ENCODE results near the gene SMAP1. TPM values are rescaled to one million over a fixed set of nuclear protein-coding genes. Genes with fewer than 3 reads are reported as not detected.

Gene SMAP1
- total RNA-seq, 1 donor from 2014 or later = 26.3 TPM

DNA sequence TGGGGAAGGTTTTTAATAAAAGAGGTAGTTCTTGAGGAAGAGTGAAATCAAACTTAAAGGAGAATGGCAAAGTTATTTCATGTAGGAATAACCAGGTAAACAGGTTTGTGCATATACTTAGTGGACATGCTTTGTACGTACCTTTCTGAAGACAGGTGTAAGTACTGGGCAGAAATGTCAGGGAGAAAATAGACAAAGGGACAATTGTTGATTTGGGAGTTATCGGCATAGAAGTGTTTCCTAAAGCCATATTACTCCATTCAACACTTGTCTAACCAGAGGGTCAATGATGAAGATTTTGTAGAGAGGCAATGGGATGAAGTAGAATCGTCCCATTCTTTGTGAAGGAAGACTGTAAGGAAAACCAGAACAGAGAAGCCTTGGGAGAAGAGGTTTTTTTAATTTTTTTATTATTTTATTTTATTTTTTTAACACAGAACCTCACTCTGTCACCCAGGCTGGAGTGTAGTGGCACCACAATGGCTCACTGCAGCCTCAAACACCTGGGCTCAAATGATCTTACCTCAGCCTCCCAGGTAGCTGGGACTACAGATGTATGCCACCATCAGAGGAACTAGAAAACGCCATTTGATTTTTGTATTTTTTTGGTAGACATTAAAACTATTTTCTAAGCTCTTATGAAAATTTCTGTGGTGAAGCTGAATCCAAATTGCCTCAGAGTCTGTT, 18.0 kb downstream of the SMAP1 start:
- intact Hi-C loops (cut with micrococcal nuclease) = loop anchor here (1.0 to 5.0 kb wide), 6 partner anchors 17 to 373 kb away; no protein-coding TSS in a partner anchor
- Mint-ChIP-seq H3K4me3 (no peak overlapping the region), H3K4me1 (ENCODE audit: low read depth) (peaks cover 43% of the 10 kb centered on the region), H3K27me3 (ENCODE audit: insufficient read depth) (no peaks in the 10 kb centered on the region), H3K9me3 (no peaks in the 10 kb centered on the region), H3K36me3 (ENCODE audit: low read depth) (peaks cover 3% of the 10 kb centered on the region), H3K27ac (no peak overlapping the region)
- DNase-seq (ENCODE audit: low spot score) = no peak

DNA sequence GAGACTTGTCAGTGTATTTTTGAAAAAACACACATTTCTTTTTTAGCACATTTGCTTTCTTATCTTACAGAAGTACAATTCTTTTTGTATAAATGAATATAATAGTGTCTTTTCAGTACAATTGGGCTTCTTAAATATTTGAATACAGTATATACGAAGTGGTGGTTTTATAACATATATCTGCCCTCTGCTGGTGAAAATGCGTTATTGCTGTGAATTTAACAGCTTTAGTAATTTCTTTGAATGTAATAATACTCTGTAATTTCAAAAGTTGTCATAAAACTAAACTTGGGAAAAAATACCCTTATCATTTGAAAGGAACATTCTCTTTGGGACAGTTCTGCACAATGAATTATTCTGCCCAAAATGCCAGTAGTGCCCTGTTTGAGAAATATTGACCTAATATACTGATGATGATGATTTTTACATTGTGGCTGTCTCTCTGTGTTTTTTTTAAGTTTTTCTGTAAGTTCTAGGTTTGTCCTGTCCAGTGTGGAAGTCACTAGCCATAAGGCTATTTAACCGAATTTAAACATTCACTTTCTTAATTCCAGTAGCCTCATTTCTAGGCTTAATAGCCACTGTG, 19.0 kb downstream of the SMAP1 start:
- Mint-ChIP-seq H3K27me3 (ENCODE audit: insufficient read depth) (no peaks in the 10 kb centered on the region), H3K4me1 (ENCODE audit: low read depth) (peaks cover 42% of the 10 kb centered on the region), H3K9me3 (peaks cover 8% of the 10 kb centered on the region), H3K36me3 (ENCODE audit: low read depth) (peaks cover 3% of the 10 kb centered on the region), H3K27ac (no peak overlapping the region), H3K4me3 (no peak overlapping the region)
- intact Hi-C loops (cut with micrococcal nuclease) = loop anchor here (1.0 to 5.0 kb wide), 6 partner anchors 18 to 374 kb away; no protein-coding TSS in a partner anchor
- DNase-seq (ENCODE audit: low spot score) = no peak

DNA sequence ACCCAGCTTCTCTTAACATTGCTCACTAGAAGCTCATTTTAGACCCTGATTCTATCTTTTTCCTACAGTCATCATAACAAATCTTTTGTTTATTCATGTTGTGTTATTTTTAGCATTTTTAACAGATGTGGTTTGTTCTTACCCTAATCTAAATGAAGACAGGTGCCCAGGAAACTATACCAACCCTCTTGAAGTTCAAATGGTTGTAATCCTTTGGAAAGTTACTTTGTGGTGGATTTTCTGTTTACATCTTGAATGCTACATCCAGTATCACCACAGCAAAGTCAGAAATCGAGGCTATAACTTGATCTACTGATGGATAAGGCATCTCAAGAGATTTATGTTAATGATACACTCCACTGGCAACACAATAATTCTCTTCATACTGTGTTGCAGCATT, 26.2 kb downstream of the SMAP1 start:
- H3K9me3 Mint-ChIP-seq = peaks cover 9% of the 10 kb centered on the region
- peaks cover 23% of the 10 kb centered on the region for H3K4me1 Mint-ChIP-seq (ENCODE audit: low read depth)
- DNase-seq (ENCODE audit: low spot score) = no peak
- peaks cover 2% of the 10 kb centered on the region for H3K36me3 Mint-ChIP-seq (ENCODE audit: low read depth)
- no peak overlapping the region for H3K4me3 Mint-ChIP-seq
- H3K27me3 Mint-ChIP-seq (ENCODE audit: insufficient read depth) = no peaks in the 10 kb centered on the region
- intact Hi-C loops (cut with micrococcal nuclease) = no loop called here
- no peak overlapping the region for H3K27ac Mint-ChIP-seq

DNA sequence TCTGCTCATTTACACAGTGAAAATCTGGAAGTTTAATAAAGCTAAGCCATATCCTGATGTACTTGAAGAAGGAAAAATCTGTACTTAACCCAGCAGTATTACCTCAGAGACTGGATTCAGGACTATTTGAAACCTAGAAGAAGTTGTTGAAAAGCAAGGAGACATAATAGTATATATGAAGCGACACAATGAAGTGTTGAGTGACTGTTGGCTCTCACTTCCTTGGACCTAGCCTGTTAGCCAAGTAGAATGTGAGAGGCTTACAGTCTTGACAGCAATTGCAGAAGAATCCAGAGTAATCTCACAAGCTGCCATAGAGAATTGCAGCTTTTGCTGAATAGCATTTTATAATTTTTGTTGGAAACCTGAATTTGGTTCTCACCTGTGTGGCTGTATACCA, 26.7 kb downstream of the SMAP1 start:
- Mint-ChIP-seq H3K9me3 (peaks cover 9% of the 10 kb centered on the region), H3K27ac (no peak overlapping the region), H3K4me1 (ENCODE audit: low read depth) (peaks cover 24% of the 10 kb centered on the region), H3K36me3 (ENCODE audit: low read depth) (peaks cover 2% of the 10 kb centered on the region), H3K4me3 (no peak overlapping the region), H3K27me3 (ENCODE audit: insufficient read depth) (no peaks in the 10 kb centered on the region)
- no peak for DNase-seq (ENCODE audit: low spot score)
- intact Hi-C loops (cut with micrococcal nuclease) = no loop called here

DNA sequence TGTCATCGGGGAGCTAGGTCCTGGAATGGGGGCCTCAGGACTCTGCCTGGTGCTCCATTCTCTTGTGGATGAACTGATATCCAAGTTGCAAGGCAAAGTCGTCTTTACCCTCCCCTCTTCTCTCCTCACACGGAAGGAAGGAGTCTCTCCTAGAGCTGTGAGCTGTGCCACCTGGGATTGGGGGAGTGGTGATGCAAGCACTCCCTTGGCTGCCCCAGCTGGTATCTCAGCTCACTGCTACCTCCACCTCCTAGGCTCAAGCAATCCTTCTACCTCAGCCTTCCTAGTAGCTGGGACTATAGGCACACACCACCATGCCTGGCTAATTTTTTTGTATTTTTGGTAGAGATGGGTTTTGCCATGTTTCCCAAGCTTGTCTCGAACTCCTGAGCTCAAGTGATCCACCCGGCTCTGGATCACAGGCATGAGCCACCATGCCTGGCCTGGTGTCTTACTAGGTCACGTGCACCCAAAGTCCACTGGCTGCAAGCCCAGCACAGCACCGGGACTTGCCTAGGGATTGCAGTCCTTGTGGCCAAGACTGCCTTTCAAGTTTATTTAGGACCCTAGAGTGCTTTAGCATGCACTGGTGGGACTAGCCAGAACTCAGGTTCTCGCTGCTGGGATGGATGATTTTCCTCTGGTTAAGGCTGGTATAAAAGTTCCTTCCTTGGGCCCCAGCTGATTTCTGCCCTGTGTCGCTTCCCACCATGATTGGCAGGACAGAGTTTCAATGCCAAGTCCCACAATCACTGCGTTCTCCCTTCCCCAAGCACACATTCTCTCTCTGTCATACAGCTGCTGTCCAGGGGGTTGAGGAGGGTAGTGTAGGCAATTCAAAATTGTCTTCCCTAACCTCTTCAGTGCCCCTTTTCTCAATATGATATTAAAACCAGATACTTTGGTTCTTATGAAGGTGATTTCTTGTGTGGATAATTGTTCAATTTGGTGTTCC, 33.5 kb downstream of the SMAP1 start:
- Mint-ChIP-seq H3K27me3 (ENCODE audit: insufficient read depth) (no peaks in the 10 kb centered on the region), H3K9me3 (no peaks in the 10 kb centered on the region), H3K4me1 (ENCODE audit: low read depth) (peaks cover 14% of the 10 kb centered on the region), H3K27ac (no peak overlapping the region), H3K36me3 (ENCODE audit: low read depth) (peaks cover 19% of the 10 kb centered on the region), H3K4me3 (no peak overlapping the region)
- intact Hi-C loops (cut with micrococcal nuclease) = no loop called here
- no peak for DNase-seq (ENCODE audit: low spot score)

DNA sequence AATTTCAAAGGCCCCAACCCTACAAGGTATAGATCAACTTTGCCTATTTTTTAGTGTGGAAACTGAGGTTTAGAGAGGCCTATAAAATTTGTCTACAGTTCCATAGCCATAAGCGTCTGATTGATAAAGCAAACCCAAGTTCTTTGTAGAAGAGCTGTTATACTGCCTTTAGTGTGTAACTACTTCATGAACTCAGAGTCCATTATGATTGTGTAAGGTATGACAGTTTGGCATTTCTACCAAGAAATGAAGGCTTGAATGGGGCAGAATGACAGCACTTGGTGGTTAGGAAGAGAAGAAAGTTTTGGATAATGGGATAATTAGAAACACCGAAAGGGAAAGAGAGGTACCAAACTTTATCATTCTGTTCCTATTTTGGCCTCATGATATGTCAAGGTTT, 38.1 kb downstream of the SMAP1 start:
- no peak for DNase-seq (ENCODE audit: low spot score)
- H3K27me3 Mint-ChIP-seq (ENCODE audit: insufficient read depth) = no peaks in the 10 kb centered on the region
- H3K36me3 Mint-ChIP-seq (ENCODE audit: low read depth) = peaks cover 11% of the 10 kb centered on the region
- H3K4me3 Mint-ChIP-seq = no peak overlapping the region
- H3K9me3 Mint-ChIP-seq = no peaks in the 10 kb centered on the region
- peaks cover 14% of the 10 kb centered on the region for H3K4me1 Mint-ChIP-seq (ENCODE audit: low read depth)
- no peak overlapping the region for H3K27ac Mint-ChIP-seq
- intact Hi-C loops (cut with micrococcal nuclease) = loop anchor here (1.0 kb wide), 3 partner anchors 179 to 307 kb away; no protein-coding TSS in a partner anchor

DNA sequence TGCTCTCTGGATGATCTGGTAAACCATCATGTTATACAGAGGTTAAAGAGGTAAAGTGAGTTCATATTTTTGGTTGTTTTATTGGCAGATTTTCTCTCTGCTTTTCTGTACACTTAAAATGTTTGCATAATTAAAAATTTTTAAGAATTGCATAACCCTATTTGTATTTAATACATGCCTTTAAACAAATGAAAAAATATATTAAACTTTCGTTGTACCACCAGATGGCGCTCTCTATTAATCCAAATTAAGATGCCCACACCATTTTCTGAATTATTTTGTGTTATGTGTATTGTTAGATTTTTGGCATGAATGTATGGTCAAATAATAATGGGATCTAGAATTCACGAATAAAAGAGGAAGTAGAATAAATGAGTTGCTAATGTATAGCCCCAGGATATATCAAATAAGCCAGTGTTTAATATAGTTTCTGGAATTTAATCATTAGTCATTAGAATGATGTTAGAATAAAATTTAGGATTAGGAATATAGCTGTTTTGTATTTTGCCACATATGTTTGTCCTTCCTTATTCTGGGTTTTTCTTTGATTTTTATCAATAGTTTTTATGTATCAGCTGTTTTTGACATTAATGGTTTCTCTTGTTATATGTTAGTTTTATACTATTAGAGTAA, 38.9 kb downstream of the SMAP1 start:
- intact Hi-C loops (cut with micrococcal nuclease) = loop anchor here (1.0 kb wide), 3 partner anchors 178 to 306 kb away; no protein-coding TSS in a partner anchor
- Mint-ChIP-seq H3K4me3 (no peak overlapping the region), H3K4me1 (ENCODE audit: low read depth) (peaks cover 14% of the 10 kb centered on the region)

DNA sequence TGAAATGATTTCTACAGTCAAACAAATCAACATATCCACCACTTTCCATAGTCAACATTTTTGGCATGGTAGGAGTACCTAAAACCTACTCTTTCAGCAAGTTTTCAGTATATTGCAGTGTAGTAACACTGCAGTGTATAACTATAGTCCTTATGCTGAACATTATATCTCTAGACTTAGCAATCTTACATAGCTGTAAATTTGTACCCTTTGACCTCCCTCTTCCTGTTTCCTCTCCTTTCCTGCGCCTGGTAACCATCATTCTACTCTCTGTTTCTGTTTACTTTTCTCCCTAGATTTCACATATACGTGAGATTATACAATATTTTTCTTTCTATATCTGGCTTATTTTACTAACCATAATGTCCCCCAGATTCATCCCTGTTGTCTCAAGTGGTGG, 40.2 kb downstream of the SMAP1 start:
- intact Hi-C loops (cut with micrococcal nuclease) = no loop called here
- H3K27me3 Mint-ChIP-seq (ENCODE audit: insufficient read depth) = no peaks in the 10 kb centered on the region
- H3K36me3 Mint-ChIP-seq (ENCODE audit: low read depth) = peaks cover 2% of the 10 kb centered on the region
- peaks cover 15% of the 10 kb centered on the region for H3K4me1 Mint-ChIP-seq (ENCODE audit: low read depth)
- no peaks in the 10 kb centered on the region for H3K9me3 Mint-ChIP-seq
- DNase-seq (ENCODE audit: low spot score) = no peak
- no peak overlapping the region for H3K27ac Mint-ChIP-seq
- no peak overlapping the region for H3K4me3 Mint-ChIP-seq

More for the DNA sequence above, 38.9 kb downstream of the SMAP1 start:
- Mint-ChIP-seq H3K36me3 (ENCODE audit: low read depth) (peaks cover 10% of the 10 kb centered on the region), H3K27me3 (ENCODE audit: insufficient read depth) (no peaks in the 10 kb centered on the region), H3K9me3 (no peaks in the 10 kb centered on the region), H3K27ac (no peak overlapping the region)
- DNase-seq (ENCODE audit: low spot score) = no peak

DNA sequence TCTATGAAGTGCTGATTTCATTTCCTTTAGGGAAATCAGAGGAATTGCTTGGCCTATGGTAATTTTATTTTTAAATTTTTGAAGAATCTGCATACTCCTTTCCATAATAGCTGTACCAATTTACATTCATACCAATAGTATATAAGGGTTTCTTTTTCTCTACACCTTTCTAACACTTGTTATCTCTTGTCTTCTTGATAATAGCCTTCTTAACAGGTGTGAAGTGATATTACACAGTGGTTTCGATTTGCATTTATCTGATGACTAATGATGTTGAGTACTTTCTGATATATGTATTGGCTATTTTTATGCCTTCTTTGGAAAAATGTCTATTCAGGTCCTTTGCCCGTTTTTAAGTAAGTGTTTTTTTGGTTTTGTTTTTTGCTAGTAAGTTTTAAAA, 40.8 kb downstream of the SMAP1 start:
- Mint-ChIP-seq H3K4me1 (ENCODE audit: low read depth) (peaks cover 21% of the 10 kb centered on the region), H3K27ac (no peak overlapping the region), H3K36me3 (ENCODE audit: low read depth) (peaks cover 3% of the 10 kb centered on the region), H3K27me3 (ENCODE audit: insufficient read depth) (no peaks in the 10 kb centered on the region), H3K4me3 (no peak overlapping the region), H3K9me3 (peaks cover 5% of the 10 kb centered on the region)
- DNase-seq (ENCODE audit: low spot score) = no peak
- intact Hi-C loops (cut with micrococcal nuclease) = no loop called here

DNA sequence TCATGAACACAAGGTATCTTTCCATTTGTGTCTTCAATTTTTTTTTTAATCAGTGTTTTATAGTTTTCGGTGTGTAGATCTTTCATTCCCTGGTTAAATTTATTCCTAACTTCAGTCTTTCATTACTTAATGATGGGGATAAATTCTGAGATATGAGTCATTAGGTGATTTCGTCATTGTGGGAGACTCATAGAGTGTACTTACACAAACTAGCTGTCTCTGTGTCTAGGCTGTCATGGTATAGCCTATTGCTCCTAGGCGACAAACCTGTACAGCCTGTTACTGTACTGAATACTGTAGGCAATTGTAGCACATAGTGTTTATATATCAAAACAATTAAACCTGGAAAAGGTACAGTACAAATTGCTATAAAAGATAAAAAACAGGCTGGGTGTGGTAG, 42.1 kb downstream of the SMAP1 start:
- DNase-seq (ENCODE audit: low spot score) = no peak
- Mint-ChIP-seq H3K27me3 (ENCODE audit: insufficient read depth) (no peaks in the 10 kb centered on the region), H3K27ac (no peak overlapping the region), H3K4me1 (ENCODE audit: low read depth) (peaks cover 24% of the 10 kb centered on the region), H3K36me3 (ENCODE audit: low read depth) (peaks cover 9% of the 10 kb centered on the region), H3K9me3 (peaks cover 18% of the 10 kb centered on the region), H3K4me3 (no peak overlapping the region)
- intact Hi-C loops (cut with micrococcal nuclease) = loop anchor here (10.0 kb wide), 1 partner anchor 575 kb away; the partner anchor contains the start of gene OGFRL1

DNA sequence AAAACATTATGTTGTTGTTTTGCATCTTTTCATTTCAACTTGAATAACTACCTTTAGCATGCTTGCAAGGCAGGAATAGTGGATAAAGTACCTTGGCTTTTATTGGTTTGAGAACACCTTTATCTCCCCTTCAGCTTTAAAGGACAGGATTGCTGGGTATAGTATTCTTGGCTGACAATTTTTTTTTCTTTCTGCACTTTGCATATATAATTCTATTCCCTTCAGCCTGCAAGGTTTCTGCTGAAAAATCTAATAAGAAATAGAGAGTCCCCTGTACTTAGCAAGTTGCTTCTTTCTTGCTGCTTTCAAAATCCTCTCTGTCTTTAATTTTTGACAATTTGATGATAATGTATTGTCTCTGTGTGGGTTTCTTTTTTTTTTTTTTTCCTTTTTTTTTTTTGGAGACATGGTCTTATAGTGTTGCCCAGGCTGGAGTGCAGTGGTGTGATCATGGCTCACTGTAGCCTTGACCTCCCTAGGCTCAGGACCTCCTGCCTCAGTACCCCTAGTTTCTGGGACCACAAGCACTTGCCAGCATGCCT, 47.1 kb downstream of the SMAP1 start:
- intact Hi-C loops (cut with micrococcal nuclease) = loop anchor here (10.0 kb wide), 1 partner anchor 570 kb away; the partner anchor contains the start of gene OGFRL1
- Mint-ChIP-seq H3K27ac (no peak overlapping the region), H3K27me3 (ENCODE audit: insufficient read depth) (no peaks in the 10 kb centered on the region), H3K4me1 (ENCODE audit: low read depth) (peaks cover 37% of the 10 kb centered on the region), H3K4me3 (no peak overlapping the region), H3K9me3 (peaks cover 30% of the 10 kb centered on the region), H3K36me3 (ENCODE audit: low read depth) (peaks cover 7% of the 10 kb centered on the region)
- DNase-seq (ENCODE audit: low spot score) = no peak

Measured in activated T-helper 1 cell treated with anti-CD3 and anti-CD28 coated beads, Interleukin-12 subunit alpha, Interleukin-12 subunit beta, Interleukin-2, Interleukin-4 antibody, amounts not matched to agents 30 ng/mL and 10 ng/mL and 1 ng/mL, durations not matched to agents 14 hours and 24 hours and 36 hours (primary cell).